CD14-positive monocyte (primary cell): ENCODE data around the gene LILRB4. TPM values are rescaled to one million over a fixed set of nuclear protein-coding genes. Genes with fewer than 3 reads are reported as not detected.

ENCODE experiments used
- DNase-seq, 3 donors: peaks; one replicate each; pipeline ENCODE4 v3.0.0-alpha.2; 2011 to 2022
- H2AFZ ChIP-seq: 2 replicates; pipeline ENCODE4 v1.6.0; 2012; ENCODE audit warnings: mild to moderate bottlenecking, low read depth, low read length, inconsistent platforms; ENCODE audit not compliant: insufficient read depth, poor library complexity, severe bottlenecking
- H3K27ac ChIP-seq, 2 donors: 1 replicate in 1 of 2; 2 replicates in 1 of 2; pipeline ENCODE4 v1.5.1; 2012 to 2013; ENCODE audit warnings: low read length in 2 of 2, control low read depth in 1 of 2, inconsistent platforms in 1 of 2, low read depth in 1 of 2, mild to moderate bottlenecking in 1 of 2
- H3K27me3 ChIP-seq, 2 donors: one replicate each; pipeline versions ENCODE4 v1.6.0 to v1.6.1; 2011 to 2013; ENCODE audit warnings: low read length in 2 of 2; ENCODE audit not compliant: control insufficient read depth in 2 of 2, insufficient read depth in 2 of 2
- H3K36me3 ChIP-seq, 2 donors: replicated peaks in 1 of 2; 1 replicate in 1 of 2; 2 replicates in 1 of 2; pipeline versions ENCODE4 v1.5.1 to v1.6.1; 2012 to 2013; ENCODE audit warnings: low read length in 2 of 2, control low read depth in 1 of 2, inconsistent platforms in 1 of 2, mild to moderate bottlenecking in 1 of 2; ENCODE audit not compliant: insufficient read depth in 2 of 2, control insufficient read depth in 1 of 2
- H3K4me1 ChIP-seq, 2 donors: 1 replicate in 1 of 2; 2 replicates in 1 of 2; pipeline versions ENCODE4 v1.5.1 to v1.6.1; 2012 to 2013; ENCODE audit warnings: low read length in 2 of 2, control low read depth in 1 of 2, inconsistent platforms in 1 of 2, mild to moderate bottlenecking in 1 of 2, moderate library complexity in 1 of 2; ENCODE audit not compliant: insufficient read depth in 2 of 2, control insufficient read depth in 1 of 2
- H3K4me2 ChIP-seq: replicated peaks from 2 replicates; pipeline ENCODE3; 2012; ENCODE audit warnings: low read length, moderate library complexity, mild to moderate bottlenecking; ENCODE audit not compliant: poor library complexity, severe bottlenecking; ENCODE audit errors: extremely low read depth
- H3K4me3 ChIP-seq, 3 experiments: fragments of 200-600 bp in 1 of 3; sonication (generic) in 1 of 3; replicated peaks in 1 of 3; 1 replicate in 2 of 3; 2 replicates in 1 of 3; pipeline ENCODE4 v1.5.1; 2011 to 2013; ENCODE audit warnings: low read length in 3 of 3, mild to moderate bottlenecking in 3 of 3, control low read depth in 2 of 3, low read depth in 2 of 3, inconsistent platforms in 1 of 3, moderate library complexity in 1 of 3
- H3K79me2 ChIP-seq: 2 replicates; pipeline ENCODE4 v1.6.0; 2012; ENCODE audit warnings: mild to moderate bottlenecking, control low read depth, inconsistent platforms, low read length, moderate library complexity; ENCODE audit not compliant: insufficient read depth
- H3K9ac ChIP-seq: 2 replicates; pipeline ENCODE4 v1.6.0; 2017; ENCODE audit warnings: low read length, mild to moderate bottlenecking; ENCODE audit not compliant: insufficient read depth, poor library complexity, severe bottlenecking
- H3K9me3 ChIP-seq, 2 donors: replicated peaks in 1 of 2; 1 replicate in 1 of 2; 2 replicates in 1 of 2; pipeline versions ENCODE4 v1.5.1 to v1.6.1; 2012 to 2013; ENCODE audit warnings: low read length in 2 of 2, control low read depth in 1 of 2; ENCODE audit not compliant: control insufficient read depth in 1 of 2, insufficient read depth in 1 of 2
- H4K20me1 ChIP-seq: 2 replicates; pipeline ENCODE4 v1.6.0; 2012; ENCODE audit warnings: mild to moderate bottlenecking, low read length, control low read depth, moderate library complexity; ENCODE audit not compliant: insufficient read depth
- H3K27ac Mint-ChIP-seq, 7 donors: one replicate each; pipeline ENCODE4 v1.8.0; 2020; ENCODE audit warnings: mild to moderate bottlenecking in 7 of 7, mixed read lengths in 7 of 7, moderate library complexity in 6 of 7, inconsistent platforms in 2 of 7
- H3K27me3 Mint-ChIP-seq, 3 donors: one replicate each; pipeline ENCODE4 v1.8.0; 2021 to 2022; ENCODE audit warnings: low read depth in 3 of 3, mild to moderate bottlenecking in 3 of 3, mixed read lengths in 3 of 3, moderate library complexity in 3 of 3, inconsistent platforms in 1 of 3
- H3K36me3 Mint-ChIP-seq, 2 donors: one replicate each; pipeline ENCODE4 v1.8.0; 2020; ENCODE audit warnings: mixed read lengths in 2 of 2, inconsistent platforms in 1 of 2, mild to moderate bottlenecking in 1 of 2
- H3K4me1 Mint-ChIP-seq: one replicate; pipeline ENCODE4 v1.8.0; 2020; ENCODE audit warnings: mild to moderate bottlenecking, mixed read lengths
- H3K4me3 Mint-ChIP-seq, 2 donors: one replicate each; pipeline ENCODE4 v1.8.0; 2020; ENCODE audit warnings: mild to moderate bottlenecking in 2 of 2, mixed read lengths in 2 of 2, moderate library complexity in 1 of 2
- H3K9me3 Mint-ChIP-seq, 7 donors: one replicate each; pipeline ENCODE4 v1.8.0; 2020 to 2022; ENCODE audit warnings: mixed read lengths in 7 of 7, mild to moderate bottlenecking in 6 of 7, moderate library complexity in 6 of 7, inconsistent platforms in 2 of 7
- whole genome bisulfite sequencing: methylation state at CpG from one replicate; pipeline ENCODE4 v1.1.5; 2013; ENCODE audit warnings: missing lambda C conversion rate; ENCODE audit not compliant: insufficient coverage; 5-methylcytosine and 5-hydroxymethylcytosine counted together
- intact Hi-C, 2 donors: fragments of 100-400 bp; cut with micrococcal nuclease; formaldehyde crosslinking; loops; one replicate each; pipeline versions ENCODE4 v1.15.0 to v1.15.1; 2023
- polyA plus RNA-seq, 3 donors: library from polyadenylated mRNA; depleted of rRNA in 1 of 3; unstranded in 2 of 3; stranded (reverse) in 1 of 3; fragments of 300-500 nt in 2 of 3; fragments of >200 nt in 1 of 3; fragmentation: Illumina TruSeq in 2 of 3; gene quantifications; 1 replicate in 2 of 3; 2 replicates in 1 of 3; pipeline ENCODE4 v1.2.3, GENCODE V29; 2012 to 2021
- TF ChIP-seq, protein P1 (sequence below): fragments of 200-600 bp; IDR thresholded peaks from one replicate; pipeline ENCODE4 v1.8.0; 2022; ENCODE audit warnings: antibody characterized with exemption, mild to moderate bottlenecking

Gene LILRB4
- polyA plus RNA-seq, 3 donors, result 35.8 to 102 (median 58.0) TPM

DNA sequence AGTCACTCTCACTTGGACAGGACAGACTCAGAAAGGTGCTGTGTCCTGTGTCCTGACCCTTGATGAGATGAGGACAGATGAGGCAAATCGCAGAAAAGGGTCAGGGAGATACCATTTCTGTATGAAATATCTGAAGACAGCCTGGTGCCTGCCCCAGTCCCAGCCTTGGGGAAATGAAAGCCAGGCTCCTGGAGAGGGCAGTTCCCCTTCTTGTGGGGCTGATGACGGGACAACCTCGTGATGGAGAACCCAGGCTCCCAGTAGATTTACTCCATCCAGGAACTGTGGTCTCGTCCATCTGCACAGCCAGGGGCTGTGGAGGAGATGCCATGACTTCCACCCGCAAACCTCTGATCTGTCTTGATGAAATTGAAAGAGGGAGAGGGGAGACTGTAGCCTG lies 18.7 kb upstream of the LILRB4 start:
- H3K27me3 Mint-ChIP-seq, result peaks cover 6 to 14% (median 7%) of the 10 kb centered on the region in 3 donors
- WGBS, result 0% methylated on average over 3 of the region's 5 CpGs

DNA sequence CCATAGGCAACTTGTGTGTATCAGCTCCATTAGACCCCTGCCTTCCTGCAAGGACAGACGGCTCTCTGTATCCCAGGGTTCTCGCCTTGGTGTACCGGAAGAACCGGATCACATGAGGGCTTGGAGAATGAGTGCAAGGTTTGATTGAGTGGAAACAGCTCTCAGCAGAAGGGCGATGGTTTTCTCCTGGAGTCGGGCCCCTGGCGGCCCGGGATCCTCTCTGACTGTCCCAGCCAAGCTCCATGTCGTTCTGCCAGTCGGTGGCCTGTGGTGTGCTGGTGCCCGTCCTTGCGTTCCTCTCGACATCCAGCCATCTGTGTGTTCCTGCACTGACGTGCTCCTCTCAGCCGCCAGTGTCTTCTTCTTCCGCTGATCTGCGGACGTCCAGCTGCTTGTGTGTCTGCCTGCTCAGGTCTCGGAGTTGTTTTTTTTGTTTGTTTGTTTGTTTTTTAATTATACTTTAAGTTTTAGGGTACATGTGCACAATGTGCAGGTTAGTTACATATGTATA lies 16.4 kb upstream of the LILRB4 start:
- no peaks in the 10 kb centered on the region for H3K79me2 ChIP-seq
- H3K4me2 ChIP-seq, result no peak overlapping the region
- Mint-ChIP-seq H3K4me1 (peaks cover 33% of the 10 kb centered on the region), H3K36me3 (peaks cover 12 to 13% of the 10 kb centered on the region in 2 donors), H3K4me3 (no peak overlapping the region), H3K9me3 (peaks cover 0 to 2% (median 0%) of the 10 kb centered on the region in 7 donors), H3K27ac (peak overlapping the region in 1 of 7 donors; percentile 61), H3K27me3 (peaks cover 10 to 14% (median 10%) of the 10 kb centered on the region in 3 donors)
- no peaks in the 10 kb centered on the region for H3K36me3 ChIP-seq
- H3K4me1 ChIP-seq, result peaks cover 27 to 28% of the 10 kb centered on the region in 2 donors
- DNase-seq, result no peak
- no peak overlapping the region for H2AFZ ChIP-seq
- H4K20me1 ChIP-seq, result no peaks in the 10 kb centered on the region
- H3K27ac ChIP-seq, result no peak overlapping the region
- intact Hi-C loops, result no loop called here
- TF ChIP-seq, protein P1, sequence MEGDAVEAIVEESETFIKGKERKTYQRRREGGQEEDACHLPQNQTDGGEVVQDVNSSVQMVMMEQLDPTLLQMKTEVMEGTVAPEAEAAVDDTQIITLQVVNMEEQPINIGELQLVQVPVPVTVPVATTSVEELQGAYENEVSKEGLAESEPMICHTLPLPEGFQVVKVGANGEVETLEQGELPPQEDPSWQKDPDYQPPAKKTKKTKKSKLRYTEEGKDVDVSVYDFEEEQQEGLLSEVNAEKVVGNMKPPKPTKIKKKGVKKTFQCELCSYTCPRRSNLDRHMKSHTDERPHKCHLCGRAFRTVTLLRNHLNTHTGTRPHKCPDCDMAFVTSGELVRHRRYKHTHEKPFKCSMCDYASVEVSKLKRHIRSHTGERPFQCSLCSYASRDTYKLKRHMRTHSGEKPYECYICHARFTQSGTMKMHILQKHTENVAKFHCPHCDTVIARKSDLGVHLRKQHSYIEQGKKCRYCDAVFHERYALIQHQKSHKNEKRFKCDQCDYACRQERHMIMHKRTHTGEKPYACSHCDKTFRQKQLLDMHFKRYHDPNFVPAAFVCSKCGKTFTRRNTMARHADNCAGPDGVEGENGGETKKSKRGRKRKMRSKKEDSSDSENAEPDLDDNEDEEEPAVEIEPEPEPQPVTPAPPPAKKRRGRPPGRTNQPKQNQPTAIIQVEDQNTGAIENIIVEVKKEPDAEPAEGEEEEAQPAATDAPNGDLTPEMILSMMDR, result no peak
- H3K4me3 ChIP-seq, result no peak overlapping the region
- H3K9me3 ChIP-seq, result no peaks in the 10 kb centered on the region
- no peak overlapping the region for H3K9ac ChIP-seq
- WGBS, result 95% methylated on average over 15 of the region's 19 CpGs
- peaks cover 0 to 3% of the 10 kb centered on the region in 2 donors for H3K27me3 ChIP-seq

More for the DNA sequence above, 18.7 kb upstream of the LILRB4 start:
- TF ChIP-seq, protein P1, result no peak
- Mint-ChIP-seq H3K4me1 (peaks cover 30% of the 10 kb centered on the region), H3K36me3 (peaks cover 10 to 12% of the 10 kb centered on the region in 2 donors), H3K9me3 (no peaks in the 10 kb centered on the region), H3K4me3 (peak overlapping the region; percentile 59 to 89), H3K27ac (peak overlapping the region; percentile 96 to 99 (median 99))
- H3K9ac ChIP-seq, result peak overlapping the region; percentile 65
- H2AFZ ChIP-seq, result no peak overlapping the region
- no peaks in the 10 kb centered on the region for H3K9me3 ChIP-seq
- H3K36me3 ChIP-seq, result no peaks in the 10 kb centered on the region
- no peaks in the 10 kb centered on the region for H3K79me2 ChIP-seq
- peaks cover 0 to 3% of the 10 kb centered on the region in 2 donors for H3K27me3 ChIP-seq
- H4K20me1 ChIP-seq, result no peaks in the 10 kb centered on the region
- DNase-seq, result peak; percentile 81 to 96 (median 91)
- H3K4me3 ChIP-seq, result peak overlapping the region; percentile 0 to 65 (median 9)
- intact Hi-C loops, result no loop called here
- H3K27ac ChIP-seq, result peak overlapping the region; percentile 92 to 95
- H3K4me2 ChIP-seq, result peak overlapping the region; percentile 63
- peaks cover 27 to 28% of the 10 kb centered on the region in 2 donors for H3K4me1 ChIP-seq
